Measurements from ENCODE around the gene GJC1.

DNA sequence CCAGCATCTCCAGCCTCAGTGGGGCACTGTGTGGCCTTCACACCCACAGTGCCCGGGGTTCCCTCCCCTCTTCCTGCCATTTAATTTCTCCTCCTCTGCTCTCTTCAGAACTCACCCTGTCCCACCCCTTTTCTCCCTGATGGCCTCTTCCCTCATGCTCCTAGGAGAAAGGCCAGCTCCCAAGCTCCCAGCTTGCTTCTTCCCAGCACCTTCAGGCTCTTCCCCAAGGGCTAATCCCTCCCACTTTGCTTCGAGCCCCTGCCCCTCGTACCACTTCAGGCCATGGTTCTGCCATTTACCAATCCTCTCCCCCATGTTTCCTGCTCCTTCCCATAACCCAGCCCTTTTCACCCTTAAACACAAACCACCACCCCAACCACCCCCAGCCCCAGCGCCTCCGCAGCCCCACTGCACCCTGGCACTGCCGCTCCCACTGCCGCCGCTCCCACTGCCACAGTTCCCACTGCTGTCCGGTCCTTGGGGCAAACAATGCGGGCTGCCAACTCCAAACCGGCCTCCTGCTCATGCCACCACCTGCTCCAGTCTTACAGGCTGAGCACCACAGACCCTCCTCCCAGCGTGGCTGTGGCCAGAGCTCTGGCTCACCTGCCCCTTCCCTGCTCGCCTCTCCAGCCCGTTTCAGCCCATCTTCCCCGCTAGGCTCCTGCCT lies 42.7 kb downstream of the GJC1 start:
- TF ChIP-seq, protein P1, sequence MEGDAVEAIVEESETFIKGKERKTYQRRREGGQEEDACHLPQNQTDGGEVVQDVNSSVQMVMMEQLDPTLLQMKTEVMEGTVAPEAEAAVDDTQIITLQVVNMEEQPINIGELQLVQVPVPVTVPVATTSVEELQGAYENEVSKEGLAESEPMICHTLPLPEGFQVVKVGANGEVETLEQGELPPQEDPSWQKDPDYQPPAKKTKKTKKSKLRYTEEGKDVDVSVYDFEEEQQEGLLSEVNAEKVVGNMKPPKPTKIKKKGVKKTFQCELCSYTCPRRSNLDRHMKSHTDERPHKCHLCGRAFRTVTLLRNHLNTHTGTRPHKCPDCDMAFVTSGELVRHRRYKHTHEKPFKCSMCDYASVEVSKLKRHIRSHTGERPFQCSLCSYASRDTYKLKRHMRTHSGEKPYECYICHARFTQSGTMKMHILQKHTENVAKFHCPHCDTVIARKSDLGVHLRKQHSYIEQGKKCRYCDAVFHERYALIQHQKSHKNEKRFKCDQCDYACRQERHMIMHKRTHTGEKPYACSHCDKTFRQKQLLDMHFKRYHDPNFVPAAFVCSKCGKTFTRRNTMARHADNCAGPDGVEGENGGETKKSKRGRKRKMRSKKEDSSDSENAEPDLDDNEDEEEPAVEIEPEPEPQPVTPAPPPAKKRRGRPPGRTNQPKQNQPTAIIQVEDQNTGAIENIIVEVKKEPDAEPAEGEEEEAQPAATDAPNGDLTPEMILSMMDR (IDR thresholded peaks at IDR 0.05 in 4 of 5, conservative IDR thresholded peaks at IDR 0.05 in 1 of 5): no peak
- no peak for TF ChIP-seq POLR2A (IDR thresholded peaks at IDR 0.05)

Measured in gastrocnemius medialis (tissue), 4 donors.